ENCODE results near the gene FNDC5. TPM values are rescaled to one million over a fixed set of nuclear protein-coding genes. Genes with fewer than 3 reads are reported as not detected.

FNDC5 gene
- total RNA-seq, 1 experiment from 2014 or later: 4.5 TPM

DNA sequence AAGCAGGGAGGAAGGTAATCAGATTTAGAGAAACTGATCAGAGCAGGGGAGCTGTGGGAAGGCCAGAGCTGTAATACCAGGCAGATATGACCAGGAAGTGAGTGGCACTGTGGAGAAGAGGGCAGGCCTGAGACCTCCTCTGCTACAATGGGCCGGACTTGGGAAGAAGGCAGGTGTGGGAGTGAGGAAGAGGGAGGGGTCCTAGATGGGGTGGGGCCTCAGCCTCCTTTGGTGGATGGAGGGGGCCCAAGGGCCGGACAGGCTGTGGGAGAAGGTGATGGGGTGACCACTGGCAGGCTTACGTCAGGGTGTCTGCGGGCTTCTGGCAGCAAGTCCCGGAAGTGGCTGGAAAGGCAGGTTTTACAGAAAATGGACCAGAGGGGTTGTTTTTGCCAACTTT, 10.6 kb upstream of the FNDC5 start:
- no peak for TF ChIP-seq CTCF (conservative IDR thresholded peaks at IDR 0.05)
- H2BK20ac ChIP-seq (ENCODE audit: low read depth, low read length, poor library complexity, severe bottlenecking): no peak overlapping the region
- no peak overlapping the region for H3K9ac ChIP-seq (ENCODE audit: extremely low read depth, insufficient read length, low read length)
- H2BK120ac ChIP-seq (ENCODE audit: low read depth, low read length, poor library complexity, severe bottlenecking): no peak overlapping the region
- no peaks in the 10 kb centered on the region for H3K79me2 ChIP-seq (ENCODE audit: insufficient read depth, low read length)
- no peaks in the 10 kb centered on the region; the same call in 1 of the 2 replicates for H3K27me3 ChIP-seq (ENCODE audit: insufficient read depth, low read length)
- H2AFZ ChIP-seq (ENCODE audit: low read length): no peak overlapping the region
- H3K4ac ChIP-seq (ENCODE audit: low read depth, low read length): no peak overlapping the region
- no peaks in the 10 kb centered on the region for H3K79me1 ChIP-seq (ENCODE audit: insufficient read depth, low read depth, low read length, poor library complexity, severe bottlenecking)
- H3K9me3 Mint-ChIP-seq: no peaks in the 10 kb centered on the region
- no peak overlapping the region for H3K56ac ChIP-seq (ENCODE audit: insufficient read length, low read depth, low read length)
- no peaks in the 10 kb centered on the region for H3K23me2 ChIP-seq (ENCODE audit: insufficient read length, low read depth, low read length, poor library complexity, severe bottlenecking)
- H2BK15ac ChIP-seq (ENCODE audit: low read depth, low read length): no peak overlapping the region
- H3K18ac ChIP-seq (ENCODE audit: insufficient read length, low read depth, low read length): no peak overlapping the region
- no peak overlapping the region for H3K23ac ChIP-seq (ENCODE audit: insufficient read length, low read depth, low read length)
- H3K4me1 ChIP-seq (ENCODE audit: insufficient read depth, low read length): peaks cover 3% of the 10 kb centered on the region; the same call in 1 of the 2 replicates
- H3K14ac ChIP-seq (ENCODE audit: insufficient read depth, low read length): no peak overlapping the region
- no CpG with 5 or more reads among the region's 5 CpGs for WGBS (ENCODE audit: extremely low coverage, insufficient read length, low lambda C conversion rate)
- H2BK5ac ChIP-seq (ENCODE audit: insufficient read length, low read length): no peak overlapping the region
- H3K27ac ChIP-seq (ENCODE audit: insufficient read length, low read depth, low read length): no peak overlapping the region
- no peak overlapping the region for H4K91ac ChIP-seq (ENCODE audit: insufficient read length, low read depth, low read length)
- no peak overlapping the region for H2AK5ac ChIP-seq (ENCODE audit: insufficient read length, low read length)
- H4K20me1 ChIP-seq (ENCODE audit: control insufficient read depth, insufficient read depth, insufficient read length): no peaks in the 10 kb centered on the region
- H4K8ac ChIP-seq (replicated peaks; ENCODE audit: insufficient read length, low read depth, low read length): no peak overlapping the region
- peaks cover 14 to 59% of the 10 kb centered on the region in 2 experiments for H3K4me1 Mint-ChIP-seq
- no peak overlapping the region for H3T11ph ChIP-seq (ENCODE audit: low read length)
- peaks cover 29% of the 10 kb centered on the region for H3K27me3 Mint-ChIP-seq (ENCODE audit: low read depth)
- H3K4me3 Mint-ChIP-seq: no peak overlapping the region; a peak in 1 of 5 replicates
- H3K4me2 ChIP-seq (ENCODE audit: insufficient read depth, insufficient read length, low read length): no peak overlapping the region
- H3K27ac Mint-ChIP-seq: no peak overlapping the region
- H3K36me3 Mint-ChIP-seq (ENCODE audit: insufficient read depth in 1 of 3, low read depth in 3 of 3): no peaks in the 10 kb centered on the region
- H4K5ac ChIP-seq (ENCODE audit: insufficient read length, low read depth, low read length): no peak overlapping the region
- no peaks in the 10 kb centered on the region for H3K9me3 ChIP-seq (ENCODE audit: control insufficient read depth, low read depth, low read length)
- no peak overlapping the region for H2BK12ac ChIP-seq (ENCODE audit: insufficient read length, low read depth, low read length)
- DNase-seq: no peak
